ENCODE measurements around the gene NARS2. TPM values are rescaled to one million over a fixed set of nuclear protein-coding genes. Genes with fewer than 3 reads are reported as not detected.

The NARS2 gene
- total RNA-seq, 1 donor from 2014 or later, result 15.6 TPM

DNA sequence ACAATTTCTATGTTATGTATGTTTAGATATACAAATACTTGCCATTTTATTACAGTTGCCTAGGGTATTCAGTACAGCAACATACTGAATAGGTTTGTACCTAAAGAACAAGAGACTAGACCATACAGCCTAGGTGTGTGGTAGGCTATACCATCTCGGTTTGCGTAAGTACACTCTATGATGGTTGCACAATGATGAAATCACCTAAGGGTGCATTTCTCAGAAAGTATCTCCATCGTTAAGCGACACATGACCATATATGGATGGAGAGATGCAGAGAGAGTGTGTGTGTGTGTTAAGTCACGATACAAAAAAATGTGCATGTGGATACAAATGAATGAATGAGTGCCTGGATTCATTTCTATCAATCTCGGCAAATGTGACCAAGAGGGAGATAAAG lies 37.7 kb downstream of the NARS2 start:
- TF ChIP-seq, protein P1, sequence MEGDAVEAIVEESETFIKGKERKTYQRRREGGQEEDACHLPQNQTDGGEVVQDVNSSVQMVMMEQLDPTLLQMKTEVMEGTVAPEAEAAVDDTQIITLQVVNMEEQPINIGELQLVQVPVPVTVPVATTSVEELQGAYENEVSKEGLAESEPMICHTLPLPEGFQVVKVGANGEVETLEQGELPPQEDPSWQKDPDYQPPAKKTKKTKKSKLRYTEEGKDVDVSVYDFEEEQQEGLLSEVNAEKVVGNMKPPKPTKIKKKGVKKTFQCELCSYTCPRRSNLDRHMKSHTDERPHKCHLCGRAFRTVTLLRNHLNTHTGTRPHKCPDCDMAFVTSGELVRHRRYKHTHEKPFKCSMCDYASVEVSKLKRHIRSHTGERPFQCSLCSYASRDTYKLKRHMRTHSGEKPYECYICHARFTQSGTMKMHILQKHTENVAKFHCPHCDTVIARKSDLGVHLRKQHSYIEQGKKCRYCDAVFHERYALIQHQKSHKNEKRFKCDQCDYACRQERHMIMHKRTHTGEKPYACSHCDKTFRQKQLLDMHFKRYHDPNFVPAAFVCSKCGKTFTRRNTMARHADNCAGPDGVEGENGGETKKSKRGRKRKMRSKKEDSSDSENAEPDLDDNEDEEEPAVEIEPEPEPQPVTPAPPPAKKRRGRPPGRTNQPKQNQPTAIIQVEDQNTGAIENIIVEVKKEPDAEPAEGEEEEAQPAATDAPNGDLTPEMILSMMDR (IDR thresholded peaks at IDR 0.05), result no peak
- DNase-seq (no peak), ATAC-seq (no peak)
- no peak overlapping the region for H3K4me3 ChIP-seq
- H3K9me3 ChIP-seq, result no peaks in the 10 kb centered on the region
- no peaks in the 10 kb centered on the region for H3K27me3 ChIP-seq (ENCODE audit: low read depth)
- no peaks in the 10 kb centered on the region for H3K36me3 ChIP-seq
- intact Hi-C loops (cut with DNase I), result no loop called here
- peaks cover 7% of the 10 kb centered on the region for H3K4me1 ChIP-seq
- no peak overlapping the region for H3K27ac ChIP-seq

GRCh38 chr11:78535920-78536319 lies 38.7 kb downstream of the NARS2 start:
- ATAC-seq (no peak), DNase-seq (no peak)
- Histone ChIP-seq H3K27me3 (ENCODE audit: low read depth) (no peaks in the 10 kb centered on the region), H3K9me3 (no peaks in the 10 kb centered on the region), H3K27ac (no peak overlapping the region), H3K4me3 (no peak overlapping the region), H3K36me3 (no peaks in the 10 kb centered on the region), H3K4me1 (no peaks in the 10 kb centered on the region)
- TF ChIP-seq, protein P1 (IDR thresholded peaks at IDR 0.05), result no peak
- intact Hi-C loops (cut with DNase I), result no loop called here

- intact Hi-C loops (cut with DNase I), result no loop called here
- Histone ChIP-seq H3K27ac (no peak overlapping the region), H3K36me3 (no peaks in the 10 kb centered on the region), H3K9me3 (no peaks in the 10 kb centered on the region), H3K4me3 (no peak overlapping the region), H3K27me3 (ENCODE audit: low read depth) (no peaks in the 10 kb centered on the region), H3K4me1 (no peaks in the 10 kb centered on the region)
- DNase-seq (no peak), ATAC-seq (no peak)
- TF ChIP-seq, protein P1 (IDR thresholded peaks at IDR 0.05), result no peak
These were observed 39.6 kb downstream of the NARS2 start for GRCh38 chr11:78535027-78535426.

DNA sequence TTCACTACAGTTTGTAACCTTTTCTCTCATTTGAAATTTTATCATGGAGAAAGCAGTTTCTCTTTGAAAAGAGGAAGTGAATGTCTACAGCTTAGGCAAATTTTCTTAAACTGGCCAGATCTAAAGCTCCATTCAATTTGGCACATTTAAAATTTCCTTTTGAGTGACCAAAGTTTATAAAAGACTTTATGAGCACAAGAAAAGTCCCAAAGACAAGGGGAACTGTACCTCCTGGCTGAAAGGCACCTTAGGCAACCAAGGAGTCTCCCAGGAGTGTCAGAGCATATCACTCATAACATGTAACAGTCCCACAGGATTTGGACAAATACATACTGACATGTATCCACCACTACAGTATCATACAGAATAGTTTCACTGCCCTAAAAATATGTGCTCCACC lies 41.3 kb downstream of the NARS2 start:
- Histone ChIP-seq H3K27ac (no peak overlapping the region), H3K4me1 (no peaks in the 10 kb centered on the region), H3K4me3 (no peak overlapping the region), H3K27me3 (ENCODE audit: low read depth) (no peaks in the 10 kb centered on the region), H3K9me3 (no peaks in the 10 kb centered on the region), H3K36me3 (no peaks in the 10 kb centered on the region)
- ATAC-seq (no peak), DNase-seq (no peak)
- TF ChIP-seq, protein P1 (IDR thresholded peaks at IDR 0.05), result no peak
- intact Hi-C loops (cut with DNase I), result no loop called here

- Histone ChIP-seq H3K27me3 (ENCODE audit: low read depth) (no peaks in the 10 kb centered on the region), H3K4me3 (no peak overlapping the region), H3K4me1 (no peaks in the 10 kb centered on the region), H3K27ac (no peak overlapping the region), H3K36me3 (no peaks in the 10 kb centered on the region), H3K9me3 (no peaks in the 10 kb centered on the region)
- intact Hi-C loops (cut with DNase I), result no loop called here
- TF ChIP-seq, protein P1 (IDR thresholded peaks at IDR 0.05), result no peak
- no peak for DNase-seq
- ATAC-seq, result no peak
These were observed 41.7 kb downstream of the NARS2 start for GRCh38 chr11:78532991-78533390.
